GM19193 (cell line): ENCODE results near the gene TRPT1.

Experiments used
- POLR2A ChIP-seq: IDR thresholded peaks from 4 replicates; pipeline ENCODE4 v1.6.1; 2011; ENCODE audit not compliant: insufficient read depth, insufficient read length; ENCODE audit errors: extremely low read depth

Gene TRPT1

DNA sequence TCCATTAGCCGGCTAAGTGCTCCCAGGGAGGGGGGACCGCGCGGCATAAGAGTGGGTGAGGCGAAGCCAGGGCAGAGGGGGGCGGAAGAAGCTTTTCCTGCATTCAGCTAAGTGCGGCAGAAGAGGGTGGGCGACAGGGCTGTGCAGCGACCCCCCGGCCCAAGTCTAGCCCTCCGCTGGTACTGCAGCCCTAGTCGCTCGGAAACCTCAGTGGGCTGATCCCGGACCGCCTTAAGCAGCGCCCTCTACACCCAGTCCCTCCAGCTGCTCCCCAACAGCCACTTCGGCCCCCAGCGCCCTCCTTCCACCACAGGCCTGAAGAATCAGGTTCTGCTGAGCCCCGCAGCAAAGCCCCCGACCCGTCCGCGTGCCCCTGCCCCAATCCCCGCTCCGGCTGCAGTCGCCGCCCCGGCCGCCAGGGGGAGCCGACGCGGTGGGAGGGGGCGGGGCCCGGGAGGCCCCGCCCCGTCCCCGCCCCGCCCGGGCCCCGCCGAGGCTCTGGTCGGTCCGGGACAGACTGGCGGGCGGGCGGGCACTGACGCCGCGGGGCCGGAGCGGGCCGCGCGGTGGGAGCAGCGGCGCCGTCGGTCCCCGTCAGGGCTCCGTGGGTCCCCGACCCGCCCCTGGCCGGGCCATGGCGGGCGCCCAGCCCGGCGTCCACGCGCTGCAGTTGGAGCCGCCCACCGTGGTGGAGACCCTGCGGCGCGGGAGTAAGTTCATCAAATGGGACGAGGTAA lies 25.2 kb upstream of the TRPT1 start, which contains the start of gene PLCB3:
Gene PLCB3, plus strand, starts transcription at position 515 of the 737 bp plus-strand sequence. Its CDS starts 120 bp downstream, at position 635.
- peak; percentile 48 for TF ChIP-seq POLR2A

DNA sequence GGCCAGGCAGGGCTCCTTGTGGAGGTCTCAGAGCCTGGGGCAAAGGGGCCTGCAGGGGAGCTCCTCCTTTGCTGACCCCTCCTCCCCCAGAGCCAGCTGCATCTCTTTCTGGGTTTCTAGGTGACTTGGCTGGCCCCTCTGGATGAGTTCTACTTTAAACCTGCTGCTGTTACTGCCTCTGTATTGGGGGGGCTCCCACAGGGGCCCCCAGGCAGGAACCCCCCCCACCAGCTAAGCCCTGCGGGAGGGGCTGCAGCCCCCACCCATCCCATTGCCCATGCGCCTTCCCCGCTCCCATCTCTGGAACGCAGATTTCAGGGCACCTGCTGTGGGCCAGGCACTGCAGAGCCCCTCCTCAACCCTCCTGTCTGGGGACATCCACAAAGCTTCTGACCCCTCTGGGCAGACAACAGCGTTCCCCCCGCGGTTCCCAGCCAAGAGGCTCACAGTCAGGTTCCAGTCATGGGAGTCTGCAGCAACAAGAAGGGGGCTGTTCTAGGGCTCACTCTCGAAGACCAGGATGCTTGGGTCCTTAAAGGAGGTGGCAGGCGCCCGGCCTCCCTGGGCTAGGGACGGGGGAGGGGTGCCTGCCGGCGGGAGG lies 24.5 kb upstream of the TRPT1 start:
- TF ChIP-seq POLR2A: no peak

DNA sequence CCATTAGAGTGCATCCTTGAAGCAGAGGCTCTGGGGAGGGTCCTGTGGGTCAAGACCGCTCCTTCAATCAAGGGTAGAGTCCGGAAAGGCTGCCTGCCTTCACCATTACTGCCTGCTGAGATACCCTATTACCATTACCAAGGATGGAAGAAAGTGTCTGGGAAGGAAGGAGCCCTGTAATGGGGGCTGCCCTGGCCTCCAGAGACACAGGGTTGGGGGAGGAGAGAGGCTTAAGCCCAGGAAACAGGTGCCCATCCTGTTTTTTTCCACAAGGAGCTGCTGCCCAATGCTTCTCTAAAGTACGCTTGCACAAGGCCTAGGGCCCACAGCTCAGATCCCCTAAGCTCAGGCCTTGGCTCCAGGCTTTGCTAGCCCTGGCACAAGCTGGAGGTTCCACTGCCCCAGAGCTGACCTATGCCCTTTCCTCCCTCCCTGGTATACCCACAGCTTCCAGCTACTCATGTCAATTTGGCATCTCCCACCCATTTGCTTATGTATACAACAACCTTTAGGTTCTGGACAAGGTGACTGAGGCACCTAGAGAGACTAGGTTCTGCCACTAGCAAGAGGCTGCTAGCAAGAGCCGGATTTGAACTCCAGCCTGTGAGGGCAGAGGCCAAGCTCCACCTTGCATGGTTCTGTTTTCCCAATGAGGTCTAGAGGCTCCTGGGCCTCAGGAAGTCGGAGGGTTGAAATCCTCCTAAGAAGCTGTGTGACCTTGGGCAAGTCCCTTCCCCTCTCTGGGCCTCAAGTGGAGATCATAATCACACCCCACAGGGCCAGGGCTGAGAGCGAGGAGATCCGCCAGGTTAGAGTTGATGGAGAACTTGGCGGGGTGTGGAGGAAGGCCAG lies 23.8 kb upstream of the TRPT1 start:
- no peak for TF ChIP-seq POLR2A

DNA sequence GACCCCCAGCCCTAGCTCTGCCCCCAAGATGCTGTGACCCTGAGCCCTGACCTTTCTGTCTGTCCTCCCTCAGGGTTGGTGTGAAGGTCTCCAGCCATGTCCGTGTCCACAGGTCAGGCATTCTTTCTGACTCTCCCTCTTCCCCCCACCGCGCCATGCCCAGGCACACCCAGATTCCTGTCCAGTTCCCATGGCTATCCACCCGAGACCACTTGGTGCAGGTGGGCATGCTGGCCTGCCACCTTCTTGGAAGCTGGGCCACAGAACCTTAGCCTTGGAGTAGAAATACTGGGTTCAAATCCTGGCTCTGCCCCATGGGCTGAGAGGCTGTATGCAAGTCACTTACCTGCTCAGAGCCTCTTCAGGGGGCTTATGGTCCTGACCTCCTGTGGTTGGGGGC lies 23.1 kb upstream of the TRPT1 start:
- TF ChIP-seq POLR2A: no peak

DNA sequence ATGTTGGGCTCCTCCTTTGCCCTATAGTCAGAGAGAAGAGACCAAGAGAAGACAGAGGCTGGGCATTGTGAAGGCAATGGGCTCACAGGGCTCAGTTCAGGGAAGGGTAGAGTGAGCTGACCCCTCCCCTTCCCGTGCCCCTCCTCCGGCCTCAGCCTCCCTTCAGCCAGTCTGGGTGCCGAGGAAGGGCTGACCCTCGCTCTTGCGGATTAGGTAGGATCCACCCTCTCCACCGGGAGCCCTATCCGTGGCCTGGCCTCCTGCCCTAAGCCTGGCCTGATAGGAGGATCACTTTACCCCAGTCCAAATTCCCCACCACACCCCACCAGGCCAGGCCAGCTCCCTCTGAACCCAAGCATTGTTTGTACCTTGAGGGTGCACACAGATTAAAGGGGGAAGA lies 22.6 kb upstream of the TRPT1 start:
- TF ChIP-seq POLR2A: no peak

DNA sequence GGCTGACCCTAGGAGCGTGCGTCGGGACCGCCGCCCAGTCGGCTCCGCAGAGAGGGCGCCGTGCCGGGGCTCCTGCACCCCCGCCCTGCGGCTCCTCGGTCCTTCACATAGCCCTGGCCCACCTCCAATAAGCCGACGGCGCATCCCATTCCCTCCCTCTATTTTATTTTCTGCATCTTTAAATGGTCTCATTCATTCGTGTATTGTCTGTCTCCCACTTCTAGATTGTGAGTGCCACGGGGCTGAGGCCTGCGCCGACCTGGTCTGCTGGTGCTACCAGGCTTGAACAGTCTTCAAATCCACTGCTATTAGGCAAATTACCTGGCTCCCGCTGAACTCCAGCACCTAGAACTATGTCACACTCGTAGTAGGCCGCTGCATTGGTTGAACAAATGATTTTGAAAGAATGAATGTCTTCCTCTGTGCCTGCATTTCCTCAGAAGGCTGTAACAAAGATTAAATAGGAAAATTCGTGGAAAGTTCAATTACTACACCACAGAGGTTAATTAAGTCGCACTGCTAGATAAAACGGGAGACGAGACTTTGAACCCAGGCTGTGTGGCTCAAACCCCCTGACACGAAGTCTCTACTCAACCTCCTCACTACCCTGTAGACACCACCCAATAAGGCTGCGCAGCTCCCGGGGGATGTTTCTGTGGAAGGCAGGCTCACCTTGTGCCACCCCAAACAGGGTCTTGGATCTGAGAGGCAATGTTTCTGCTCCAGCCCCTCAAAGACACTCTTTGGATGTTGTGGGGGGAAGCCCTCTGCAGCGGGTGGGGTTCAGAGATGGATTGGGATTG lies 21.9 kb upstream of the TRPT1 start:
- TF ChIP-seq POLR2A: no peak

DNA sequence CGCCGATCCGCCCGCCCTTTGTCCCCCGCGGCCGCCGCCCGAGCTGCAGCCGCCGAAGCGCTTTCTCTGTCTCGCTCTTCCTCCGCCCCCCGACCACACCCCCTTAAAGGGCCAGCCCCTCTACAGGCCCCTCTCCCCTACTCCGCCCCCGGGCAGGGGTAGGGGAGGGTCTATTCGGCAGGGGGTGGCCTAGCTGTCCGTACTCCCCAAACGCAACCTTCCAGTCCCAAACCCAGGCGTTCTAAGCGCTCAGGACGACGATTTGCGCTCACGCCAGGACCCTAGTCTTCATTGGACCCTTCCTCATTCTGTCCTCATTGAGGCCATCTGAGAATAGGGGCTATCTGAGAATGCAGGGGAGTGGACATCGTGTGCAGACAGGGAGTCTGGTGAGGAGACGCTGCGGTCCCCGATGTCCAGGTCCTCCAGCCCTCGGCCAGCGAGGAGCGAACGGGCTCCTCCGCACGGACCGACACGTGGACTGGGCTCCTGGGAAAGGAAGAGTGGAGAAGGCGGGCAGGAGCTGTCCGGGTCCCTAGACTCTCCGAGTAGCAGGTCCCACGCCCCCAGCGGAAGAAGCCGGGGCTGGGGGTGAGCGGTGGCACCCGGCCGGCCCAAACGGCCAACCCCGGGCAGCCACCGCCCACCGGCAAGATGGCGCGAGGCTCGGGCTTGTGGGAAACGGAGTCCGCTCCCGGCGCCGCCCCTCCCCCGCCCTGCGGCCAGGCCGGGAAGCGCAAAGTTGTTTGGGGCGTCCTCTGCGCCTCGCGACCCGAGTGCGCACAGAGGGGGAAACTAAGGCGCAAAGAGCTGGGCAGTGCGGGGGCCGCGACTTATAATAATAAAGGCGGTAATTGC lies 21.1 kb upstream of the TRPT1 start, which contains the start of gene PPP1R14B:
Gene PPP1R14B, minus strand, starts transcription at position 73 of the 858 bp plus-strand sequence. CDS start 270 bp downstream, outside the sequence.
- TF ChIP-seq POLR2A: no peak

DNA sequence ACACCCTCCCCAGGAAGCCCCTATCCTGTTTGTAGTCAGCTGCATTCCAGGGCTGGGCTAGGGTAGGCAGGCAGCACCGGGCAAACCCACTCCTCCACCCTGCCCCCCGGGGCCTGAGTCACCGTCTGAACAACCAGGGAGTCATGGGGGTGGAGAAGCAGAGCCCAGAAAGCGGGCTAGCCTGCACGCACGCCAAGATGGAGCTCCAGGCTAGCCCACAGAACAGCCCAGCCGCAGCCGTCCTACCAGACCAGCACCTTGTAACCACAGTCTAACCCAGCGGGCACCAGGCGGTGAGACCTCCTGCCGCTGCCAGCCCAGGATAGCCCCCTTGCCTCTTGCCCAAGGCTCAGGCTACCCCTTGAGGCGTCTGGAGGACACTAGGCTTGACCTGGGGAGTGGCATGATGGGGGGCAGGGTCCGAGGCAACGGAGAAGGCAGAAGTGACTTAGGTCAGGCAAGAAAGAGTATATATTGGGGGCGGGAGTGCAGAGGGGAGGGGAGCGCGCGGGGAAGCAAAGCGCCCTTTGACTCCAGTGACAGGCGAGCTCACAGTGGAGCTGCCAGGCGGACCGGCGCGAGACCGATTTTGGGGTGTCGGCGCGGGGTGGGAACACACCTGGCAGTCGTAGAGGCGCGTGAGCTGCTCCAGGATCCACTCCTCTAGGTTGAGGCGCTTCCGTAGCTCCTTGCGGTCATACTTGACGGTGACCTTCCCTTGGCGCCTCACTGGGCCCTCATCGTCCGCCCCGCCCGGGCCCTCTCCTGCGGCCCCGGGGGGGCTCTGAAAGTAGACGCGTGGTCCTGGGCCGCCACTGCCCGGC lies 20.0 kb upstream of the TRPT1 start:
- TF ChIP-seq POLR2A: peak; percentile 11

DNA sequence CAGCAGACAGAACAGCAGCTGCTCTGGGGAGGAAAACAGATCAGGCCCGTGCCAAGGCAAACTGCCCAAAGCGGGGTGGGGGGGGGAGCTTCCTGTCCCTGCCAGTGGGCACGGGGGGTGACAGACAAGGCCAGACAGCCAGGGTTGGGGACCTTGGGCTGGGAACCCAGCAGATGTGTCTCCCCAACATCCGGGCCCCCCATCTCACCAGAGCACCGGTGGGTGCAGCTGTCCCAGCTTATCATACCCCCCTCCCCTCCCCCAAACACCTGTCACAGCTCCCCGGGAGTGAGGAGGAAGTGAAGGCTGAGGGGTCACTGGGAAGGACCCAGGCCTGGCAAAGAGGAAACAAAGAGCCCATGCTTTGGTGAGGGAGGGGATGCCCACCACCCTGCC lies 19.4 kb upstream of the TRPT1 start:
- TF ChIP-seq POLR2A: no peak

DNA sequence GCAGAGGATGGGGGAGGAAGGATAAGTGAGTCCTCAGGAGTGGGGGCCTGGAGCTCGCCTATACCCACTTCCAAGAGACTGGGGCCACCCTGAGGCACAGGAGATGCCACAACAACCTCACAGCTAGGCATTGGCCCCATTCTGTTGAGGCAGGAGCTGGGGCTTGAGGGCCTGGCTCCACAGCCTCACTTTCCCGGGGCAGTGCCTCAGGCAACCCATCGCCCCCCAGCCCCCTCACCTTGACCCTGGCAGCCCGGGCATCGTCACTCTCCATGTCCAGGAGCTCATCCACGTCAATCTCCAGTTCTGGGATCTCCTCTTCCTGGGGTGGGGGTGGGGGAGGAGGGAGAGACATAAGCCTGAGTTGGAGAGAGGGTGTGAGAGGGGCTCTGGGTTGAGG lies 19.0 kb upstream of the TRPT1 start:
- TF ChIP-seq POLR2A: no peak

DNA sequence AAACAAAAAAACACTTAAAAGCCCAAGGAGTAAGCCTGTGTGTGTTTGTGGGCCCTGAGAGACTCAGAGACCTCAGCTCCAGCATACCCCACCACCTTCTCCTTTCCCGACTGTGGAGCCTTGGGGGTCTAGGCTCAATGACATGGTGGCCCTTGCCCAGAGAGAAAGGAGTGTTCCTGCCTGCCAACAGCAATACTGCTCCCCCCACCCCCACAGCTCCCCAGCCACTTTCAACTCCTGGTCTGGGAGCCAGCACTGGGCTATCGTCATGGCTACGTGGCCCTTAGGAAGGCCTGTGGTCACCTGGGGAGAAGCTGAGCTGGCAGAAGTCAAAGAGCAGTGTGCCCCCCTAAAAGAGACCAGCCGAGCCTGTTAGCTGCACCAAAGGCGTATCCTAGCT lies 18.1 kb upstream of the TRPT1 start:
- no peak for TF ChIP-seq POLR2A

DNA sequence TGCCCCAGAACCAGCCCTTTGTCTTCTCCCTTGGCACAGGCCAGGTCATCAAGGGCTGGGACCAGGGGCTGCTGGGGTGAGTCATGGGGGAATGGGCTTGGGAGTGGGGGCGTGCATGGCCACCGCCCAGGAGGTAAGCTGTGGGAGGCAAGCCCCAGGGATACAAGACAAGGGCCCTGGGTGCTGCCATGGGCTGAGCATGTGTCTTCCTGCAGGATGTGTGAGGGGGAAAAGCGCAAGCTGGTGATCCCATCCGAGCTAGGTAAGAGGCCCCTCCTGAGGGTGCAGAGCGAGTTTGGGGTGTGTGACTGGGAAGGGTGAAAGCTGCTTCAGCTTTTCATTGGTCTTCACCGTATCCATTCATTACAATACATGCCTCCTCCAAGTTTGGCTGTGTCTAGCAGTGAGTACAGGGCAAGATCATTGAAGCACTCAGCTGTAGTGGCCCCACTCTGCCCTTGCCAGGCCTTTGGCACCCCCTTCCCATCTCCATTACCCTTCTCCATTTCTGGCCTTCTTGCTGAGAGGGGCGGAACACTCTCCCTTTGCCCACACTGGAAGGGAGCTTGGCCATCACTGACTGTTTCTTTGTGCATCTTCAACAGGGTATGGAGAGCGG lies 17.4 kb upstream of the TRPT1 start:
- no peak for TF ChIP-seq POLR2A
